Skin of body (tissue), 2 donors: ENCODE results near the gene NSFL1C. TPM values are rescaled to one million over a fixed set of nuclear protein-coding genes. Genes with fewer than 3 reads are reported as not detected.
"Not testable (repeated sequence)": the region's sequence is repeated elsewhere in the genome, so short reads cannot be mapped to it uniquely, and the experiment has no call there.

ENCODE experiments used
- DNase-seq: peaks from one replicate; lab custom pipeline; 2025; lab: John Stamatoyannopoulos, UW
- total RNA-seq: library from RNA; depleted of rRNA; stranded (reverse); fragments of >200 nt; gene quantifications from one replicate; pipeline ENCODE4 v1.2.3, GENCODE V29; 2014

Gene NSFL1C
- 33.5 TPM for total RNA-seq

GRCh38 chr20:1466211-1467081 is at the start of gene NSFL1C:
Gene NSFL1C (minus strand): TSS chr20:1466849. CDS start chr20:1466824, 25 bp downstream.
- DNase-seq: peak; percentile 91

- no peak for DNase-seq
These were observed 47.2 kb upstream of the NSFL1C start for GRCh38 chr20:1513801-1514200.

GRCh38 chr20:1509237-1509636 is 42.6 kb upstream of the NSFL1C start:
- DNase-seq: no peak

GRCh38 chr20:1508574-1508973 is 41.9 kb upstream of the NSFL1C start:
- no peak for DNase-seq

GRCh38 chr20:1507276-1507675 is 40.6 kb upstream of the NSFL1C start:
- no peak for DNase-seq

- DNase-seq: no peak
These were observed 39.2 kb upstream of the NSFL1C start for GRCh38 chr20:1505871-1506270.

GRCh38 chr20:1505361-1505760 is 38.7 kb upstream of the NSFL1C start:
- no peak for DNase-seq

GRCh38 chr20:1503564-1504227 is 37.0 kb upstream of the NSFL1C start:
- DNase-seq: peak; percentile 56

- no peak for DNase-seq
These were observed 33.8 kb upstream of the NSFL1C start for GRCh38 chr20:1500496-1500895.

GRCh38 chr20:1499528-1500420 is 33.1 kb upstream of the NSFL1C start:
- no peak for DNase-seq

GRCh38 chr20:1497371-1497770 is 30.7 kb upstream of the NSFL1C start:
- DNase-seq: not testable (repeated sequence)

GRCh38 chr20:1496930-1497329 is 30.3 kb upstream of the NSFL1C start:
- DNase-seq: no peak

- DNase-seq: no peak
These were observed 27.8 kb upstream of the NSFL1C start for GRCh38 chr20:1494436-1494835.

GRCh38 chr20:1493536-1493935 is 26.9 kb upstream of the NSFL1C start:
- DNase-seq: no peak

- no peak for DNase-seq
These were observed 25.4 kb upstream of the NSFL1C start for GRCh38 chr20:1491860-1492642.

GRCh38 chr20:1491281-1491840 is 24.7 kb upstream of the NSFL1C start, which contains the start of gene SIRPB2:
Gene SIRPB2 (minus strand): TSS chr20:1491420. CDS start chr20:1491359, 61 bp downstream.
- no peak for DNase-seq

GRCh38 chr20:1490643-1491195 is 24.1 kb upstream of the NSFL1C start:
- DNase-seq: no peak

- DNase-seq: no peak
These were observed 23.3 kb upstream of the NSFL1C start for GRCh38 chr20:1489764-1490436.

GRCh38 chr20:1489325-1489724 is 22.7 kb upstream of the NSFL1C start:
- no peak for DNase-seq

- DNase-seq: no peak
These were observed 19.9 kb upstream of the NSFL1C start for GRCh38 chr20:1486566-1486965.
